LNCaP clone FGC (cell line): ENCODE results near the gene USP15.

ENCODE experiments used
- DNase-seq: peaks from one replicate; pipeline ENCODE4 v3.0.0-alpha.2; 2011; ENCODE audit warnings: low read depth
- H3K4me3 ChIP-seq: 2 replicates; pipeline ENCODE4 v1.5.1; 2011; ENCODE audit warnings: mild to moderate bottlenecking, low read depth, low read length, control low read depth
- CTCF ChIP-seq: IDR thresholded peaks from 2 replicates; pipeline ENCODE4 v1.5.1; 2012; ENCODE audit warnings: mild to moderate bottlenecking; ENCODE audit not compliant: control insufficient read depth, insufficient read depth; ENCODE audit errors: extremely low read depth

The USP15 gene

GRCh38 chr12:62224601-62225000 is 35.6 kb upstream of the USP15 start:
- no peak for TF ChIP-seq CTCF
- H3K4me3 ChIP-seq, result no peak overlapping the region
- no peak for DNase-seq

GRCh38 chr12:62227091-62227490 is 33.1 kb upstream of the USP15 start:
- no peak for TF ChIP-seq CTCF
- H3K4me3 ChIP-seq, result no peak overlapping the region
- DNase-seq, result no peak

GRCh38 chr12:62230652-62231051 is 29.6 kb upstream of the USP15 start:
- TF ChIP-seq CTCF, result no peak
- no peak for DNase-seq
- no peak overlapping the region for H3K4me3 ChIP-seq

- DNase-seq, result no peak
- TF ChIP-seq CTCF, result no peak
- no peak overlapping the region for H3K4me3 ChIP-seq
Measured at GRCh38 chr12:62232143-62232729, 28.0 kb upstream of the USP15 start.

- no peak for TF ChIP-seq CTCF
- H3K4me3 ChIP-seq, result no peak overlapping the region
- no peak for DNase-seq
Measured at GRCh38 chr12:62233805-62234204, 26.4 kb upstream of the USP15 start.

GRCh38 chr12:62239571-62239970 is 20.6 kb upstream of the USP15 start:
- TF ChIP-seq CTCF, result no peak
- DNase-seq, result no peak
- H3K4me3 ChIP-seq, result no peak overlapping the region
